Esophagus squamous epithelium (tissue), 5 donors: Measurements from ENCODE around the gene PIK3C2G. TPM values are rescaled to one million over a fixed set of nuclear protein-coding genes. Genes with fewer than 3 reads are reported as not detected.

ENCODE experiments used
- DNase-seq: peaks from one replicate; lab custom pipeline; 2025; lab: John Stamatoyannopoulos, UW
- H3K27ac ChIP-seq, 4 donors: fragments of 200-600 bp; sonication (generic); one replicate each; pipeline ENCODE4 v1.5.1; 2016 to 2019; ENCODE audit warnings: mild to moderate bottlenecking in 1 of 4
- H3K27me3 ChIP-seq, 4 donors: fragments of 200-600 bp; sonication (generic); 1 replicate in 3 of 4; 2 replicates in 1 of 4; pipeline versions ENCODE4 v1.5.1 to v1.6.0; 2017 to 2021; ENCODE audit warnings: antibody characterized with exemption in 1 of 4
- H3K36me3 ChIP-seq, 3 donors: fragments of 200-600 bp; sonication (generic); one replicate each; pipeline ENCODE4 v1.5.1; 2016 to 2019
- H3K4me1 ChIP-seq, 3 donors: fragments of 200-600 bp; sonication (generic); one replicate each; pipeline ENCODE4 v1.5.1; 2017 to 2019
- H3K4me3 ChIP-seq, 4 donors: fragments of 200-600 bp; sonication (generic); 1 replicate in 3 of 4; 2 replicates in 1 of 4; pipeline ENCODE4 v1.5.1; 2016 to 2019; ENCODE audit warnings: mild to moderate bottlenecking in 2 of 4, moderate library complexity in 1 of 4
- H3K9me3 ChIP-seq, 3 donors: fragments of 200-600 bp; sonication (generic); one replicate each; pipeline ENCODE4 v1.5.1; 2016 to 2019
- POLR2A ChIP-seq, 4 donors: fragments of 450-650 bp; IDR thresholded peaks; one replicate each; pipeline ENCODE4 v1.6.1; 2017; ENCODE audit warnings: antibody characterized with exemption in 4 of 4, mild to moderate bottlenecking in 4 of 4, moderate library complexity in 3 of 4
- WGBS, 2 donors: methylation state at CpG; one replicate each; pipeline ENCODE4 v1.1.5; 2018; 5-methylcytosine and 5-hydroxymethylcytosine counted together
- intact Hi-C: fragments of 100-400 bp; cut with DNase I; formaldehyde crosslinking; loops from one replicate; pipeline ENCODE4 v1.15.0; 2022
- total RNA-seq, 4 donors: library from RNA; depleted of rRNA; stranded (reverse); fragments of >200 nt; gene quantifications; one replicate each; pipeline ENCODE4 v1.1.0, GENCODE V29; 2016
- TF ChIP-seq, protein P1 (sequence below), 6 experiments: fragments of 450-650 bp in 4 of 6; fragments of 200-600 bp in 2 of 6; sonication (generic) in 2 of 6; IDR thresholded peaks; one replicate each; pipeline ENCODE4 v1.5.1; 2016 to 2019; ENCODE audit warnings: antibody characterized with exemption in 6 of 6, mild to moderate bottlenecking in 4 of 6, moderate library complexity in 4 of 6
- donor health status: DM: yes; HTN: yes; CAD: no.

PIK3C2G gene
- total RNA-seq, 4 donors from 2014 or later, result 3.5 to 12.6 (median 7.2) TPM

DNA sequence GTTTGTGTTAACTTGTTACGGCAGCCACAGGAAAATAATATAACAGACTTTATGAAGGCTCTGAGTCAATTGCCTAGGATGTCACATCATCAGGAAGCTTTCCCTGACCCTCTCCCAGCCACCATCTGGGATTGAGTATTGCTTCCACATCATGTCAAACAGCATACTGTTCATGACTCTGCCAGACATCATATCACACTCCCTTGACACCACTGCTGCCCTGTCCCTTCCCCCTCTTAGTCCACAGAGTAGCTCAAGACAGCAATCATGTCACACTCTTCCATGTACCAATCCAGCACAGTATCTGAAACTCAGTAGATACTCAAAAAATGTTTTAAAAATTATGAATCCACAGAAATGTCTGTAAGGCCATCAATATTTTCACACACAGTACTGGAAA, 168.0 kb downstream of the PIK3C2G start:
- Histone ChIP-seq H3K27ac (no peak overlapping the region), H3K36me3 (peaks cover 0 to 4% (median 0%) of the 10 kb centered on the region in 3 donors), H3K27me3 (no peaks in the 10 kb centered on the region), H3K4me1 (peaks cover 0 to 5% (median 0%) of the 10 kb centered on the region in 3 donors), H3K9me3 (no peaks in the 10 kb centered on the region), H3K4me3 (no peak overlapping the region)
- no peak for DNase-seq
- intact Hi-C loops, result no loop called here
- TF ChIP-seq POLR2A (IDR thresholded peaks at IDR 0.05), result no peak
- TF ChIP-seq, protein P1, sequence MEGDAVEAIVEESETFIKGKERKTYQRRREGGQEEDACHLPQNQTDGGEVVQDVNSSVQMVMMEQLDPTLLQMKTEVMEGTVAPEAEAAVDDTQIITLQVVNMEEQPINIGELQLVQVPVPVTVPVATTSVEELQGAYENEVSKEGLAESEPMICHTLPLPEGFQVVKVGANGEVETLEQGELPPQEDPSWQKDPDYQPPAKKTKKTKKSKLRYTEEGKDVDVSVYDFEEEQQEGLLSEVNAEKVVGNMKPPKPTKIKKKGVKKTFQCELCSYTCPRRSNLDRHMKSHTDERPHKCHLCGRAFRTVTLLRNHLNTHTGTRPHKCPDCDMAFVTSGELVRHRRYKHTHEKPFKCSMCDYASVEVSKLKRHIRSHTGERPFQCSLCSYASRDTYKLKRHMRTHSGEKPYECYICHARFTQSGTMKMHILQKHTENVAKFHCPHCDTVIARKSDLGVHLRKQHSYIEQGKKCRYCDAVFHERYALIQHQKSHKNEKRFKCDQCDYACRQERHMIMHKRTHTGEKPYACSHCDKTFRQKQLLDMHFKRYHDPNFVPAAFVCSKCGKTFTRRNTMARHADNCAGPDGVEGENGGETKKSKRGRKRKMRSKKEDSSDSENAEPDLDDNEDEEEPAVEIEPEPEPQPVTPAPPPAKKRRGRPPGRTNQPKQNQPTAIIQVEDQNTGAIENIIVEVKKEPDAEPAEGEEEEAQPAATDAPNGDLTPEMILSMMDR (IDR thresholded peaks at IDR 0.05), result no peak
- 83 to 93% methylated on average over 1 of the region's 1 CpG for WGBS, 2 donors

DNA sequence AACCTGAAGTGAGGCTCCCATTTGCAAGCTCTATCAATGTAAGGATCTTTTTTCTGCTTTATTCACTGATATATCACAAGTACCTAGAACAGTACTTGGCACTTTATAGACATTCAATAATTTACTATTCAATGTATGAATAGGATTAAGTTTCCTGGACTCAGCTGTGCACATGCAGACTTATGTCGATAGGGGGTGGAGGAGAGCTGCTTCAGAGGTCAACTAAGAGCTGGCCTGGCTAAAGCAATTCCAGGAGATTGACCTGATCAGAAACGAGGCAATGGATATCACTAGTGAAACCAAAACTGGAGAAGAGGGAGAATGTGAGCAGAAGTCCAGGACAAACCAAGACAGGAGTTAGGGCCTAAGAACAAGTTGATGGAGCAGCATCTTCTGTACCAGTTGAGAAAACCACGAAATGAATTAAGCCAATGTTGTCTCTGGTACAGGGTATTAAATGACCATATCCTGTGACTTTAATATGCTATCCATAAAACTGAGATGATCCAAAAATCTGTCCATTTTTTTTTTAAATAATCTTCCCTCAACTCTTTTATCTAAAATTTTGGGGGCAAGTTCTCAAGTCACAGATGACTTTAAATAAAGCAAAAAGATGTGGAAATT, 169.2 kb downstream of the PIK3C2G start:
- no peaks in the 10 kb centered on the region for H3K36me3 ChIP-seq
- DNase-seq, result no peak
- intact Hi-C loops, result no loop called here
- WGBS, 2 donors, result 23 to 30% methylated on average over 3 of the region's 3 CpGs
- no peak overlapping the region for H3K27ac ChIP-seq
- H3K9me3 ChIP-seq, result no peaks in the 10 kb centered on the region
- peaks cover 0 to 5% (median 0%) of the 10 kb centered on the region in 3 donors for H3K4me1 ChIP-seq
- no peak overlapping the region for H3K4me3 ChIP-seq
- H3K27me3 ChIP-seq, result no peaks in the 10 kb centered on the region
- TF ChIP-seq POLR2A (IDR thresholded peaks at IDR 0.05), result no peak
- TF ChIP-seq, protein P1 (IDR thresholded peaks at IDR 0.05), result peak in 4 of 6 experiments; percentile 53 to 81 (median 64)

DNA sequence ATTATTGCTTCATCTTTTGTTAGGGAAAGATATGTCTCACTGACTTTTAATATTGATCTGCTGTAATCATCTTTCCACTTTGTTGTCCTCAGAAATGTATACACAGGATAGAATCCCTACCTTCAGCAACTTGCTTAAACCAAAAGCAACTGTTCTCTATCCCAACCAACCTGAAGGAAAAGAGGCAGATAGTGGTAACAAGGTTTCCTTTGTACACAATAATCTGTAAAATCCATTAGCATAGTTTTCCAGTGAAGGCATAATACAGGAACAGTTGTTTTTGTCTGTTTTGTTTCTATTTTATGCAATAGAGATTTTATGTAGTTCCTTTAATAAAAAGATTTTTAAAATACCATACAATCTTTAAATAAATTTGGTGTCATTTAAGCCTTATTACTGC, 170.5 kb downstream of the PIK3C2G start:
- H3K36me3 ChIP-seq, result no peaks in the 10 kb centered on the region
- no peak for DNase-seq
- intact Hi-C loops, result no loop called here

DNA sequence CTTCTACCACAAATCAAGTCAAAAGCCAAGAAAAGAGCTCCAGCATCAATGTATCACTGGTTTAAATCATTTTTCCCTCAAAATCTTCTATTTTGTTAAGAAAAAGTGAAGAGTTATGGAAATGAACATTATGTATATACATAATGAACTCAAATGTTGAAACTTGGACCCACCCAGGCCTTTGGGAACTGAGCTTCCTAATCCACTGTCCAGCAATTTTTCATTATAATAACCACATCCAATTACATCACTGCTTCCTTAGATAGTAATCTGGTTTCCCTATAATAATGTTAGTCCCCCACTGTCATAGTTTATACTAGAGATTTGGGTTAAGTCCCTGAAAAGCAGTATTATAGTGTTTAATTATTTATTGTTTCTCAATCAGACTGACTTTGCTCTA, 170.9 kb downstream of the PIK3C2G start:
- intact Hi-C loops, result no loop called here
- H3K9me3 ChIP-seq, result no peaks in the 10 kb centered on the region
- TF ChIP-seq, protein P1 (IDR thresholded peaks at IDR 0.05), result no peak
- no peak for TF ChIP-seq POLR2A (IDR thresholded peaks at IDR 0.05)
- H3K4me3 ChIP-seq, result no peak overlapping the region
- H3K4me1 ChIP-seq, result peaks cover 0 to 5% (median 0%) of the 10 kb centered on the region in 3 donors
- no peaks in the 10 kb centered on the region for H3K27me3 ChIP-seq
- no peaks in the 10 kb centered on the region for H3K36me3 ChIP-seq
- no peak overlapping the region for H3K27ac ChIP-seq
- no peak for DNase-seq

More for the DNA sequence above, 170.5 kb downstream of the PIK3C2G start:
- no peak for TF ChIP-seq POLR2A (IDR thresholded peaks at IDR 0.05)
- TF ChIP-seq, protein P1 (IDR thresholded peaks at IDR 0.05), result no peak
- no peak overlapping the region for H3K4me3 ChIP-seq
- no peaks in the 10 kb centered on the region for H3K27me3 ChIP-seq
- peaks cover 0 to 5% (median 0%) of the 10 kb centered on the region in 3 donors for H3K4me1 ChIP-seq
- no peaks in the 10 kb centered on the region for H3K9me3 ChIP-seq
- no peak overlapping the region for H3K27ac ChIP-seq

DNA sequence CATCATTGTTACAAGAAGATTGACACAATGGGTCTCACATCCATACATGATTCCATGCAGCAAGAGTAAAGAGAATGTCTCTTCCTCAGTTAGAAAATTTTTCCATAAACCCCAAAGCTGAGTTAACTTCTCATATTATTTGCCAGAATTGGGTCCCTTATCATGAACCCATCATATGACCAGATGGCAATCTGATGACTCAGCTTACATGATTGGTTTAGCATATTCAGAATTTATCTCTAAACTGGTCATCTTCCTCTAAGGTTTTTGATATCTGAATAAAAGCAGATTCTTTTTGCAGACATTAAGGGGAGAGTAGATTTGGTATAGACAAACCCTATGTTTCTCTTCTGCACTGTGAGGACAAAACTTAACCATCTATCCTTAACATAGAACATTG, 174.9 kb downstream of the PIK3C2G start:
- no peaks in the 10 kb centered on the region for H3K27me3 ChIP-seq
- intact Hi-C loops, result no loop called here
- H3K27ac ChIP-seq, result no peak overlapping the region
- peaks cover 0 to 5% (median 0%) of the 10 kb centered on the region in 3 donors for H3K4me1 ChIP-seq
- H3K4me3 ChIP-seq, result no peak overlapping the region
- H3K36me3 ChIP-seq, result no peaks in the 10 kb centered on the region
- DNase-seq, result no peak
- TF ChIP-seq POLR2A (IDR thresholded peaks at IDR 0.05), result no peak
- TF ChIP-seq, protein P1 (IDR thresholded peaks at IDR 0.05), result no peak
- H3K9me3 ChIP-seq, result no peaks in the 10 kb centered on the region
